NCI-H1436 treated with DMSO at 0.1 percent for 48 hours (cell line): ENCODE measurements around the gene OR2AG2.

ENCODE experiments used
- DNase-seq: peaks from one replicate; lab custom pipeline; 2025; lab: John Stamatoyannopoulos, UW

The OR2AG2 gene

GRCh38 chr11:6738590-6738989, 33.2 kb downstream of the OR2AG2 start:
- no peak for DNase-seq

GRCh38 chr11:6737872-6738466, 33.8 kb downstream of the OR2AG2 start:
- no peak for DNase-seq

- DNase-seq, result no peak
Measured at GRCh38 chr11:6736495-6737121, 35.2 kb downstream of the OR2AG2 start.

GRCh38 chr11:6735306-6735705, 36.5 kb downstream of the OR2AG2 start:
- DNase-seq, result no peak

- no peak for DNase-seq
Measured at GRCh38 chr11:6734616-6735015, 37.2 kb downstream of the OR2AG2 start.

- no peak for DNase-seq
Measured at GRCh38 chr11:6733326-6734275, 38.2 kb downstream of the OR2AG2 start.

GRCh38 chr11:6727971-6728760, 43.6 kb downstream of the OR2AG2 start:
- no peak for DNase-seq

DNA sequence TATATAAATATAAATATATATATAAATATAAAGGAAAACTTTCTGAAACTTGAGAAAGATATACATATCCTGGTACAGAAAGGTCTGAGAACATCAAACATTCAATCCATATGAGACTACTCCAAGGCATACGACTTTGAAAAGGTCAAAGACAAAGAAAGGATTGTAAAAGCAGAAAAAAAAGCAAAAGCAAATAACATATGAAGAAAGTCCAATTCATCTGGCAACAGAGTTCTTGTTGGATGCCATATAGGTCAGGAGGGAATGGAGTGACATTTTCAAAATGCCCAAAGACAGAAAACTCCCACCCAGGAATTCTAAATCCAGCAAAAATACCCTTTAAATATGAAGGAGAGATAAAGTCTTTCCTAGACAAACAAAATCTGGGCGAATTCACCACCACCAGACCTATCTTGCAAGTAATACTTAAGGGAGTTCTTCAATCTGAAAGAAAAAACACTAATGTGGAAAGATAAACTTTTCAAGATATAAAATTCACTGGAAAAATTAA, 46.3 kb downstream of the OR2AG2 start:
- DNase-seq, result no peak

- no peak for DNase-seq
Measured at GRCh38 chr11:6724013-6724412, 47.8 kb downstream of the OR2AG2 start.

DNA sequence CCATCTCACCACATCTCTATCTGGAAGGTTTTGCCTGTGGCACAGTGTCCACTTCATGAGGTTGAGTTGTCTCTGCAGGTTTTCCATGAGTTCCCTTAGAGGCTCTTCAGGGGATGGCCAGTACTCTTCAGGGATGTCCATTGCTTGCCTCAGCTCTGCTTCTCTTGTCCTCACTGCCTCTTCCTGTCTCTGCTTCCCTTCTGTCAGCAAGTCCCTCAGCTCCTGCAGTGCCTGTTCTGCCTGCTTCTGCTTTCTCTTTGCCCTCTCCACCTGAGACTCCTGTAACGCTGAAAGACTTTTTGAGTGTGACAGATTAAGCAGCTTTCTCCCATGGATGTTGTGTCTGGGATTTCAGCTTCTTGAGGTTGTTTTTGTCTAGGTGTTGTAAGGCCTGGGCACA, 50.4 kb downstream of the OR2AG2 start:
- DNase-seq, result no peak

DNA sequence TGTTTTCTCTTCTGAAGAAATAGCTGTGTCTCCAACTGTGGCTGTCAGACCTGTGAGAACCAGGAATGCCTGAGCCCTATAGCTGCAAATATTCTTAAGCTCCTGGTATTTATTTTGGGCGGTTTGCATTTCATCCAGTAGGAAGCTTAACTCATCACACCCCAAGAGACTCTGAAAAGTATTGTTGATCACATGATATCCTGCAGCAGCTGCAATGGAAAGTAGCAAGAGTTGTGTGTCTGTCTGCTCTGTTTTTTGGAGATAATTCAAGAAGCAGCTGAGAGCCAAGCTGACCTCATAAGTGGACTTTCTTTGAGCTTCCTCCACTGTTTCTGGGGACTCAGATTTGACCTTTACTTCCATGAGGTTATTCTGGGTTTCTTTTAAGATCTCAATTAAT, 52.2 kb downstream of the OR2AG2 start:
- no peak for DNase-seq

GRCh38 chr11:6717426-6717825, 54.4 kb downstream of the OR2AG2 start:
- DNase-seq, result no peak
